ENCODE results near the gene CAPN10.

GRCh38 chr2:240644171-240644651 lies 57.7 kb downstream of the CAPN10 start:
- TF ChIP-seq POLR2A (IDR thresholded peaks at IDR 0.05) (no peak), POLR2AphosphoS5 (IDR thresholded peaks at IDR 0.05) (no peak), CTCF (IDR thresholded peaks at IDR 0.05) (no peak)

All from breast epithelium (tissue), 3 donors.